Astrocyte of the spinal cord (primary cell): Measurements from ENCODE around the gene ACSS3.

ENCODE experiments used
- DNase-seq: peaks from one replicate; pipeline ENCODE4 v3.0.0; 2011; ENCODE audit warnings: low read depth, low spot score
- H3K4me3 ChIP-seq: 2 replicates; pipeline ENCODE4 v1.5.1; 2011; ENCODE audit warnings: low read depth, mild to moderate bottlenecking, low read length, moderate library complexity
- CTCF ChIP-seq: IDR thresholded peaks from 2 replicates; pipeline ENCODE4 v1.5.1; 2012; ENCODE audit warnings: low read depth, mild to moderate bottlenecking, low read length, inconsistent platforms
- in situ Hi-C: cut with HindIII; loops from 2 replicates; pipeline ENCODE4 v1.10.0; 2017; ENCODE audit warnings: low sequenced_read_pairs

Gene ACSS3

GRCh38 chr12:81162391-81163136, 84.7 kb downstream of the ACSS3 start:
- TF ChIP-seq CTCF = no peak
- H3K4me3 ChIP-seq = no peak overlapping the region
- no peak for DNase-seq
- in situ Hi-C loops = no loop called here

- in situ Hi-C loops = no loop called here
- no peak overlapping the region for H3K4me3 ChIP-seq
- TF ChIP-seq CTCF = no peak
- no peak for DNase-seq
Observed at GRCh38 chr12:81164827-81165226, 86.9 kb downstream of the ACSS3 start.

- no peak overlapping the region for H3K4me3 ChIP-seq
- no peak for DNase-seq
- in situ Hi-C loops = no loop called here
- no peak for TF ChIP-seq CTCF
Observed at GRCh38 chr12:81166790-81167189, 88.9 kb downstream of the ACSS3 start.

- in situ Hi-C loops = no loop called here
- no peak for TF ChIP-seq CTCF
- DNase-seq = peak; percentile 7
- H3K4me3 ChIP-seq = no peak overlapping the region
Observed at GRCh38 chr12:81167694-81168093, 89.8 kb downstream of the ACSS3 start.

GRCh38 chr12:81168445-81168844, 90.6 kb downstream of the ACSS3 start:
- no peak for TF ChIP-seq CTCF

GRCh38 chr12:81170072-81170471, 92.2 kb downstream of the ACSS3 start:
- peak; percentile 33 for DNase-seq
- in situ Hi-C loops = no loop called here
- no peak overlapping the region for H3K4me3 ChIP-seq
- TF ChIP-seq CTCF = no peak

More at GRCh38 chr12:81168445-81168844, 90.6 kb downstream of the ACSS3 start:
- in situ Hi-C loops = no loop called here
- no peak for DNase-seq
- H3K4me3 ChIP-seq = no peak overlapping the region
